H9 (cell line): ENCODE data around the gene EPHB2. TPM values are rescaled to one million over a fixed set of nuclear protein-coding genes. Genes with fewer than 3 reads are reported as not detected.

ENCODE experiments used
- DNase-seq: peaks from one replicate; pipeline ENCODE4 v3.0.0-alpha.2; 2017
- H2AFZ ChIP-seq: one replicate; pipeline ENCODE4 v1.6.1; 2013; ENCODE audit warnings: mild to moderate bottlenecking, low read length, control low read depth, moderate library complexity
- H2AK5ac ChIP-seq: 2 replicates; pipeline ENCODE4 v1.6.1; 2013; ENCODE audit warnings: low read length, control low read depth, mixed read lengths; ENCODE audit not compliant: insufficient read length
- H2BK120ac ChIP-seq: one replicate; pipeline ENCODE4 v1.6.1; 2013; ENCODE audit warnings: low read depth, mild to moderate bottlenecking, low read length, control low read depth, inconsistent platforms; ENCODE audit not compliant: poor library complexity, severe bottlenecking
- H2BK12ac ChIP-seq: 2 replicates; pipeline ENCODE4 v1.6.1; 2013; ENCODE audit warnings: low read length, control low read depth, mixed read lengths, low read depth; ENCODE audit not compliant: insufficient read length
- H2BK15ac ChIP-seq: 2 replicates; pipeline ENCODE4 v1.6.1; 2013; ENCODE audit warnings: low read depth, low read length, control low read depth
- H2BK20ac ChIP-seq: one replicate; pipeline ENCODE4 v1.6.1; 2013; ENCODE audit warnings: low read depth, mild to moderate bottlenecking, low read length, control low read depth, inconsistent platforms; ENCODE audit not compliant: poor library complexity, severe bottlenecking
- H2BK5ac ChIP-seq: 2 replicates; pipeline ENCODE4 v1.6.1; 2013; ENCODE audit warnings: low read length, control low read depth, mixed read lengths; ENCODE audit not compliant: insufficient read length
- H3K14ac ChIP-seq: 2 replicates; pipeline ENCODE4 v1.6.1; 2013; ENCODE audit warnings: low read length, control low read depth; ENCODE audit not compliant: insufficient read depth
- H3K18ac ChIP-seq: 2 replicates; pipeline ENCODE4 v1.6.1; 2013; ENCODE audit warnings: low read depth, mild to moderate bottlenecking, mixed read lengths, low read length, control low read depth; ENCODE audit not compliant: insufficient read length
- H3K23ac ChIP-seq: 2 replicates; pipeline ENCODE4 v1.6.1; 2013; ENCODE audit warnings: low read length, control low read depth, mixed read lengths, low read depth; ENCODE audit not compliant: insufficient read length
- H3K23me2 ChIP-seq: 2 replicates; pipeline ENCODE4 v1.6.1; 2013; ENCODE audit warnings: low read depth, mild to moderate bottlenecking, mixed read lengths, low read length, control low read depth; ENCODE audit not compliant: insufficient read length, poor library complexity, severe bottlenecking
- H3K27ac ChIP-seq: 2 replicates; pipeline ENCODE4 v1.5.1; 2013; ENCODE audit warnings: low read length, control low read depth, mixed read lengths, low read depth; ENCODE audit not compliant: insufficient read length
- H3K27me3 ChIP-seq: 2 replicates; pipeline ENCODE4 v1.6.1; 2013; ENCODE audit warnings: low read length, control low read depth, inconsistent platforms; ENCODE audit not compliant: insufficient read depth
- H3K4ac ChIP-seq: 2 replicates; pipeline ENCODE4 v1.6.1; 2013; ENCODE audit warnings: low read depth, mild to moderate bottlenecking, control low read depth, inconsistent platforms, low read length, moderate library complexity
- H3K4me1 ChIP-seq: 2 replicates; pipeline ENCODE4 v1.6.1; 2013; ENCODE audit warnings: low read length, control low read depth, inconsistent platforms; ENCODE audit not compliant: insufficient read depth
- H3K4me2 ChIP-seq: 2 replicates; pipeline ENCODE4 v1.6.1; 2013; ENCODE audit warnings: low read length, control low read depth, mixed read lengths; ENCODE audit not compliant: insufficient read length, insufficient read depth
- H3K56ac ChIP-seq: 2 replicates; pipeline ENCODE4 v1.6.1; 2013; ENCODE audit warnings: low read depth, mild to moderate bottlenecking, mixed read lengths, low read length, control low read depth; ENCODE audit not compliant: insufficient read length
- H3K79me1 ChIP-seq: 2 replicates; pipeline ENCODE4 v1.6.1; 2013; ENCODE audit warnings: low read depth, mild to moderate bottlenecking, moderate library complexity, low read length, control low read depth, inconsistent platforms; ENCODE audit not compliant: insufficient read depth, poor library complexity, severe bottlenecking
- H3K79me2 ChIP-seq: 2 replicates; pipeline ENCODE4 v1.6.1; 2013; ENCODE audit warnings: low read length, control low read depth, inconsistent platforms; ENCODE audit not compliant: insufficient read depth
- H3K9ac ChIP-seq: 2 replicates; pipeline ENCODE4 v1.6.1; 2013; ENCODE audit warnings: low read length, control low read depth, mixed read lengths; ENCODE audit not compliant: insufficient read length; ENCODE audit errors: extremely low read depth
- H3K9me3 ChIP-seq: one replicate; pipeline ENCODE4 v1.6.1; 2013; ENCODE audit warnings: low read depth, low read length, inconsistent platforms; ENCODE audit not compliant: control insufficient read depth
- H3T11ph ChIP-seq: one replicate; pipeline ENCODE4 v1.6.1; 2013; ENCODE audit warnings: mild to moderate bottlenecking, low read length, control low read depth, inconsistent platforms
- H4K20me1 ChIP-seq: one replicate; pipeline ENCODE4 v1.6.1; 2013; ENCODE audit not compliant: control insufficient read depth, insufficient read length, insufficient read depth
- H4K5ac ChIP-seq: 2 replicates; pipeline ENCODE4 v1.6.1; 2013; ENCODE audit warnings: low read depth, mild to moderate bottlenecking, mixed read lengths, low read length, control low read depth; ENCODE audit not compliant: insufficient read length
- H4K8ac ChIP-seq: replicated peaks from 2 replicates; pipeline ENCODE4 v1.6.1; 2013; ENCODE audit warnings: low read length, control low read depth, mixed read lengths, low read depth; ENCODE audit not compliant: insufficient read length
- H4K91ac ChIP-seq: 2 replicates; pipeline ENCODE4 v1.6.1; 2013; ENCODE audit warnings: low read depth, mild to moderate bottlenecking, moderate library complexity, mixed read lengths, low read length, control low read depth; ENCODE audit not compliant: insufficient read length
- H3K27ac Mint-ChIP-seq, 3 experiments: 2 replicates in 2 of 3; 3 replicates in 1 of 3; pipeline ENCODE4 v1.8.0; 2020 to 2021; ENCODE audit warnings: mixed read lengths in 3 of 3, mild to moderate bottlenecking in 1 of 3, moderate library complexity in 1 of 3
- H3K27me3 Mint-ChIP-seq: 2 replicates; pipeline ENCODE4 v1.8.0; 2021; ENCODE audit warnings: low read depth, mild to moderate bottlenecking, moderate library complexity, mixed read lengths
- H3K36me3 Mint-ChIP-seq, 3 experiments: 2 replicates in 2 of 3; 3 replicates in 1 of 3; pipeline ENCODE4 v1.8.0; 2020 to 2021; ENCODE audit warnings: low read depth in 3 of 3, mixed read lengths in 3 of 3; ENCODE audit not compliant: insufficient read depth in 1 of 3
- H3K4me1 Mint-ChIP-seq, 2 experiments: 2 replicates each; pipeline ENCODE4 v1.8.0; 2020; ENCODE audit warnings: mixed read lengths in 2 of 2
- H3K4me3 Mint-ChIP-seq, 2 experiments: 2 replicates in 1 of 2; 3 replicates in 1 of 2; pipeline ENCODE4 v1.8.0; 2020 to 2021; ENCODE audit warnings: mild to moderate bottlenecking in 2 of 2, mixed read lengths in 2 of 2, moderate library complexity in 1 of 2
- H3K9me3 Mint-ChIP-seq, 2 experiments: 2 replicates in 1 of 2; 3 replicates in 1 of 2; pipeline ENCODE4 v1.8.0; 2020; ENCODE audit warnings: mild to moderate bottlenecking in 2 of 2, mixed read lengths in 2 of 2, moderate library complexity in 1 of 2
- CTCF ChIP-seq: fragments of 200-600 bp; sonication (generic); conservative IDR thresholded peaks from 3 replicates; pipeline ENCODE4 v1.8.0; 2021; ENCODE audit warnings: antibody characterized with exemption, mild to moderate bottlenecking
- WGBS: extraction: QIAGEN DNeasy Blood & Tissue Kit; methylation state at CpG from one replicate; pipeline ENCODE4 v1.1.7; 2013; ENCODE audit warnings: missing lambda C conversion rate, low lambda C conversion rate, mixed read lengths; ENCODE audit not compliant: insufficient read length; ENCODE audit errors: extremely low coverage; 5-methylcytosine and 5-hydroxymethylcytosine counted together
- total RNA-seq: library from RNA; stranded (reverse); gene quantifications from 2 replicates; pipeline ENCODE4 v1.2.1, GENCODE V29; 2021

The EPHB2 gene
- total RNA-seq, 1 experiment from 2014 or later = 9.5 TPM

GRCh38 chr1:22832414-22832786 lies 121.8 kb downstream of the EPHB2 start:
- Histone ChIP-seq H2BK120ac (no peak overlapping the region), H4K5ac (no peak overlapping the region), H2AFZ (no peak overlapping the region), H2BK20ac (no peak overlapping the region), H3K18ac (no peak overlapping the region), H3K4me2 (no peak overlapping the region), H3K79me1 (no peaks in the 10 kb centered on the region), H3T11ph (no peak overlapping the region), H3K23me2 (no peaks in the 10 kb centered on the region), H2BK12ac (no peak overlapping the region), H3K9me3 (no peaks in the 10 kb centered on the region), H3K27me3 (no peaks in the 10 kb centered on the region), H3K4ac (no peak overlapping the region), H4K8ac (no peak overlapping the region), H3K9ac (no peak overlapping the region), H3K79me2 (no peaks in the 10 kb centered on the region), H2BK15ac (no peak overlapping the region), H3K23ac (no peak overlapping the region), H3K14ac (no peak overlapping the region), H4K20me1 (no peaks in the 10 kb centered on the region), H2BK5ac (no peak overlapping the region), H4K91ac (no peak overlapping the region), H3K56ac (no peak overlapping the region), H3K4me1 (no peaks in the 10 kb centered on the region; the same call in 1 of the 2 replicates), H2AK5ac (no peak overlapping the region), H3K27ac (no peak overlapping the region)
- Mint-ChIP-seq H3K27me3 (no peaks in the 10 kb centered on the region), H3K36me3 (no peaks in the 10 kb centered on the region), H3K27ac (no peak overlapping the region; a peak in 1 of 7 replicates), H3K4me3 (no peak overlapping the region), H3K9me3 (no peaks in the 10 kb centered on the region), H3K4me1 (peaks cover 24 to 40% of the 10 kb centered on the region in 2 experiments)
- no peak for DNase-seq
- no peak for TF ChIP-seq CTCF
- WGBS = no CpG with 5 or more reads among the region's 3 CpGs
